GM18526 (cell line): ENCODE data around the gene PPP2R3A.

Experiments
- POLR2A ChIP-seq: IDR thresholded peaks from 3 replicates; pipeline ENCODE4 v1.6.1; 2011; ENCODE audit not compliant: insufficient read length; ENCODE audit errors: extremely low read depth

Gene PPP2R3A

DNA sequence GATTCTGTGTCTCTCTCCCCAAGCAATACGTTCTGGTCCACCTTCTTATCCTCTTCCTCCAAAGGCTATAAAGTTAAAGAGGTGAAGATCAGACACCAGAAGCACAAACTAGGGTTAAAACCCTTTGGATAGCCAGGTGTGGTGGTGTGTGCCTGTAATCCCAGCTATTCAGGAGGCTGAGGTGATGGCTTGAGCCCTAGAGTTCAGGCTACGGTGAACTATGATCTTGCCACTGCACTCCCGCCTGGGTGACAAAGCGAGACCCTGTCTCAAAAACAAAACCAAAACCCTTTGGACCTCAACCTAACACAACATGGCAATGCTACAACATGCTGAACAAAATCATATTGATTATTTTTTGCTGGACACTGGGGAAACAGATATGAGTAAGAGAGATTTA, 187.4 kb downstream of the PPP2R3A start:
- no peak for TF ChIP-seq POLR2A

- no peak for TF ChIP-seq POLR2A
Observed at GRCh38 chr3:136161516-136161915, 196.0 kb downstream of the PPP2R3A start.

DNA sequence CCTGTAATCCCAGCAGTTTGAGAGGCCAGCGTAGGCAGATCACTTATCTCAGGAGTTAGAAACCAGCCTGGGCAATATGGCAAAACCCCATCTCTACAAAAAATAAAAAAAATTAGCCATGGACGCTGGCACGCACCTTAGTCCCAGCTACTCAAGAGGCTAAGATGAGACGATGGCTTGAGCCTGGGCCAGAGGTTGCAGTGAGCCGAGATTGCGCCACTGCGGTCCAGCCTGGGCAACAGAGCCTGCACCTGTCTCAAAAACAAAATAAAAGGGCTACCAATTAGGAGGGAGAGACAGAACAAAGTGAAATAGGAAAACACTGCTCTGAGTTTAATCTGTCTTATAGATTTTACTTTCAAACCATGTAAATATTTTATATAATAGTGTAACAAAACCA, 196.8 kb downstream of the PPP2R3A start:
- TF ChIP-seq POLR2A: no peak

- TF ChIP-seq POLR2A: no peak
Observed at GRCh38 chr3:136166507-136166906, 201.0 kb downstream of the PPP2R3A start.

DNA sequence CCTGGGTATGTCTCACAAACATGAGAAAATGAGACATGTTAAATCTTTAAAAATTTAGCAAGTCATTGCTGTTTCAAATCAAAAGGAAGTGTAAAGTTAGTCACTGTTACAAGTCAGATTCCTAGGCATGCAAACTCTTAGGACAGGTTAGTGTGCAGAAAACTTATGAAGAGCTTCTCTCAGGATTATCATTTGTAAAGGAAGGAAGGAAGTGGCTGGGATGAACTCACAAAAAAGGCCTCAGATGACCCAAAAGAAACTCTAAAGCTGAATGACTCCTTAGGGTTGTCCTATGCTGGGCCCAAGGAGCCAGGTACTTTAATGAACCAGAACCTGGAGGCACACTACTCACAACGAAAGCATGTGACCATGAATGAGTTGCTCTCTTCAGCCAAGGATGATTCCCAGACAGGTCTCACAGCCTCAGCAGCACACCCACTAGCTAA, 205.6 kb downstream of the PPP2R3A start:
- TF ChIP-seq POLR2A: no peak

- no peak for TF ChIP-seq POLR2A
Observed at GRCh38 chr3:136173939-136174490, 208.5 kb downstream of the PPP2R3A start.

- TF ChIP-seq POLR2A: no peak
Observed at GRCh38 chr3:136177876-136178275, 212.3 kb downstream of the PPP2R3A start.

DNA sequence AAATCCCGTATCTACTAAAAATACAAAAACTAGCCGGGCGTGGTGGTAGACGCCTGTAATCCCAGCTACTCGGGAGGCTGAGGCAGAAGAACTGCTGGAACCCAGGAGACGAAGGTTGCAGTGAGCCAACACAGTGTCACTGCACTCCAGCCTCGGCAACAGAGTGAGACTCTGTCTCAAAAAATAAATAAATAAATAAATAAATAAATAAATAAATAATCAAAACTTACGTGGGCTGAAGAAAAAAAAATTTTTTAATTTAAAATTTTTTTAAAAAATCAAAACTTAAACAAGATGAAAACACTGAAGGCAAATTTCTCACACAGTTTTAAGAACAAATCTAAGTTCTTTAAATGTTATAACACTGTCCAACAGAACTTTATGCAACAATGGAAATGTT, 216.2 kb downstream of the PPP2R3A start:
- no peak for TF ChIP-seq POLR2A

- TF ChIP-seq POLR2A: no peak
Observed at GRCh38 chr3:136184703-136185102, 219.2 kb downstream of the PPP2R3A start.

GRCh38 chr3:136186344-136186743, 220.8 kb downstream of the PPP2R3A start:
- no peak for TF ChIP-seq POLR2A

- TF ChIP-seq POLR2A: no peak
Observed at GRCh38 chr3:136186846-136187245, 221.3 kb downstream of the PPP2R3A start.

DNA sequence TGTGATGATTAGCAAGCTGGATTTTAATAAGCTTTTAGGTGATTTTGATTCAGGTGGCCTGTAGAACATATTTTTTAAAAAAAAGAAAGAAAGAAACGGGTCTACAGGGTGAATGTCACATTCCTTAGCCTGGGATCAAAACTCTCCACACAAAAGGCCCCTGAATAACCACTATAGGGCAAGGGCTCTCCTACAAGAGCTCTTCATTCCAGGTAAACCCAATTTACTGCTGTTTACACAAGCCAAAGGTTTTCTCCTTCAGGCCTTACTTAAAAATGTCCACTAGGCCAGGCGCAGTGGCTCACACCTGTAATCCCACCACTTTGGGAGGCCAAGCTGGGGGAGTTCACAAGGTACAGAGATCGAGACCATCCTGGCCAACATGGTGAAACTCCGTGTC, 222.3 kb downstream of the PPP2R3A start:
- TF ChIP-seq POLR2A: no peak

DNA sequence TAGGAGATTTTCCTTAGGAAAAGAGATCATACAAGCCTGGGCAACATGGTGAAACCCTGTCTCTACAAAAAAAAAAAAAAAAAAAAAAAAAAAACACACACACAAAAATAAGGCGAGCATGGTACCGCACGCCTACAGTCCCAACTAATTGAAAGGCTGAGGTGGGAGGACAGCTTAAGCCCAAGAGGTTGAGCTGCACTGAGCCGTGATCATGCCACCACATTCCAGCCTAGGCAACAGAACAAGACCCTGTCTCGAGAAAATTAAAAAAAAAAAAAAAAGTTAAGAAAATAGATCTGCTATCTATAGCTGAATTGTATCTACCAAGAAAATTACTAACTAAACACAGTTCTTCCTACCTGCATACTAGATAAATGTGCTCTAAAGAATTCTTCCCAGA, 223.5 kb downstream of the PPP2R3A start:
- TF ChIP-seq POLR2A: no peak

GRCh38 chr3:136189859-136190617, 224.5 kb downstream of the PPP2R3A start:
- no peak for TF ChIP-seq POLR2A

- TF ChIP-seq POLR2A: no peak
Observed at GRCh38 chr3:136192831-136193230, 227.3 kb downstream of the PPP2R3A start.

- no peak for TF ChIP-seq POLR2A
Observed at GRCh38 chr3:136193278-136194054, 227.9 kb downstream of the PPP2R3A start.
